Activated B cell treated with CpG ODN at 0.5 μM for 24 hours (primary cell): ENCODE measurements around the gene STK40. TPM values are rescaled to one million over a fixed set of nuclear protein-coding genes. Genes with fewer than 3 reads are reported as not detected.

ENCODE experiments used
- ATAC-seq: fragments of 200-7000 bp; cut with Tn5 transposase; one replicate; pipeline ENCODE4 v1.10.0; 2021; ENCODE audit warnings: low read depth, mild to moderate bottlenecking, moderate library complexity
- CTCF ChIA-PET: fragments of 350-600 bp; sonication (Branson Sonifier 250); formaldehyde crosslinking; loops from one replicate; lab custom pipeline; 2021; ENCODE audit warnings: antibody characterized with exemption; lab: Charles Lee
- POLR2A ChIA-PET: fragments of 350-600 bp; sonication (Branson Sonifier 250); formaldehyde crosslinking; loops from one replicate; lab custom pipeline; 2021; ENCODE audit warnings: antibody characterized with exemption; lab: Charles Lee
- DNase-seq: peaks from one replicate; pipeline ENCODE4 v3.0.0; 2022
- H3K27ac Mint-ChIP-seq: one replicate; pipeline ENCODE4 v1.8.0; 2020; ENCODE audit warnings: mixed read lengths
- H3K27me3 Mint-ChIP-seq: one replicate; pipeline ENCODE4 v1.8.0; 2021; ENCODE audit warnings: mixed read lengths
- H3K36me3 Mint-ChIP-seq: one replicate; pipeline ENCODE4 v1.8.0; 2021; ENCODE audit warnings: low read depth, mixed read lengths
- H3K4me1 Mint-ChIP-seq: one replicate; pipeline ENCODE4 v1.8.0; 2021; ENCODE audit warnings: mixed read lengths
- H3K4me3 Mint-ChIP-seq: one replicate; pipeline ENCODE4 v1.8.0; 2020; ENCODE audit warnings: mild to moderate bottlenecking, mixed read lengths
- H3K9me3 Mint-ChIP-seq: one replicate; pipeline ENCODE4 v1.8.0; 2020; ENCODE audit warnings: mixed read lengths
- intact Hi-C: fragments of 100-400 bp; cut with micrococcal nuclease; formaldehyde crosslinking; loops from one replicate; pipeline ENCODE4 v1.15.1; 2024
- total RNA-seq: library from RNA; stranded (reverse); gene quantifications from 2 replicates; pipeline ENCODE4 v1.2.3, GENCODE V29; 2022
- TF ChIP-seq, protein P1 (sequence below): fragments of 200-600 bp; IDR thresholded peaks from one replicate; pipeline ENCODE4 v1.8.0; 2022; ENCODE audit warnings: antibody characterized with exemption, mild to moderate bottlenecking

The STK40 gene
- total RNA-seq, 1 donor from 2014 or later, result 63.7 TPM

DNA sequence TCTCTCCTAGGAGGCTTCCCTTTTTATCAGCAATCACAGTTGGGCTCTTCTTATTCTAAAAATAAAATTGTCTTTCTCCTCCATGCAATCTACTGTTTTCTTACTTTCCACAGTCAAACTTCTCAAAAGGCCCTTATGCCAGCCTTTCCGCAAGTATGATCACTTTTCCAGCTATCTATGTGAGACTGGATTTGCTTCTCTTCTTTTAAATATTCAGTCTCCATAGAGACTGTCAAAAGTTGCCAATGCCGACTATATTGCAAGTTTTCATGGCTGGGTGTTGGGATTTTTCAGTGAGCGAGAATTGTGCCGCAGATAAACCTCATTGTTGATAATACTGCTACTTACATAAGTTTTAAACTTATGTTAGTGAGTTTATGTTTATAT lies 16.8 kb upstream of the STK40 start:
- no peaks in the 10 kb centered on the region for H3K27me3 Mint-ChIP-seq
- DNase-seq, result no peak
- ChIA-PET CTCF (interaction anchor here (0.9 kb wide), 1 partner anchor 33 kb away, joined by 3 read pairs; no protein-coding TSS in a partner anchor), POLR2A (interaction anchor here (0.6 kb wide), 1 partner anchor 32 kb away, joined by 3 read pairs; no protein-coding TSS in a partner anchor)
- no peaks in the 10 kb centered on the region for H3K9me3 Mint-ChIP-seq
- TF ChIP-seq, protein P1, sequence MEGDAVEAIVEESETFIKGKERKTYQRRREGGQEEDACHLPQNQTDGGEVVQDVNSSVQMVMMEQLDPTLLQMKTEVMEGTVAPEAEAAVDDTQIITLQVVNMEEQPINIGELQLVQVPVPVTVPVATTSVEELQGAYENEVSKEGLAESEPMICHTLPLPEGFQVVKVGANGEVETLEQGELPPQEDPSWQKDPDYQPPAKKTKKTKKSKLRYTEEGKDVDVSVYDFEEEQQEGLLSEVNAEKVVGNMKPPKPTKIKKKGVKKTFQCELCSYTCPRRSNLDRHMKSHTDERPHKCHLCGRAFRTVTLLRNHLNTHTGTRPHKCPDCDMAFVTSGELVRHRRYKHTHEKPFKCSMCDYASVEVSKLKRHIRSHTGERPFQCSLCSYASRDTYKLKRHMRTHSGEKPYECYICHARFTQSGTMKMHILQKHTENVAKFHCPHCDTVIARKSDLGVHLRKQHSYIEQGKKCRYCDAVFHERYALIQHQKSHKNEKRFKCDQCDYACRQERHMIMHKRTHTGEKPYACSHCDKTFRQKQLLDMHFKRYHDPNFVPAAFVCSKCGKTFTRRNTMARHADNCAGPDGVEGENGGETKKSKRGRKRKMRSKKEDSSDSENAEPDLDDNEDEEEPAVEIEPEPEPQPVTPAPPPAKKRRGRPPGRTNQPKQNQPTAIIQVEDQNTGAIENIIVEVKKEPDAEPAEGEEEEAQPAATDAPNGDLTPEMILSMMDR, result no peak
- no peak for ATAC-seq
- peaks cover 3% of the 10 kb centered on the region for H3K36me3 Mint-ChIP-seq
- intact Hi-C loops, result no loop called here
- H3K27ac Mint-ChIP-seq, result no peak overlapping the region
- no peak overlapping the region for H3K4me3 Mint-ChIP-seq
- H3K4me1 Mint-ChIP-seq, result peaks cover 25% of the 10 kb centered on the region

DNA sequence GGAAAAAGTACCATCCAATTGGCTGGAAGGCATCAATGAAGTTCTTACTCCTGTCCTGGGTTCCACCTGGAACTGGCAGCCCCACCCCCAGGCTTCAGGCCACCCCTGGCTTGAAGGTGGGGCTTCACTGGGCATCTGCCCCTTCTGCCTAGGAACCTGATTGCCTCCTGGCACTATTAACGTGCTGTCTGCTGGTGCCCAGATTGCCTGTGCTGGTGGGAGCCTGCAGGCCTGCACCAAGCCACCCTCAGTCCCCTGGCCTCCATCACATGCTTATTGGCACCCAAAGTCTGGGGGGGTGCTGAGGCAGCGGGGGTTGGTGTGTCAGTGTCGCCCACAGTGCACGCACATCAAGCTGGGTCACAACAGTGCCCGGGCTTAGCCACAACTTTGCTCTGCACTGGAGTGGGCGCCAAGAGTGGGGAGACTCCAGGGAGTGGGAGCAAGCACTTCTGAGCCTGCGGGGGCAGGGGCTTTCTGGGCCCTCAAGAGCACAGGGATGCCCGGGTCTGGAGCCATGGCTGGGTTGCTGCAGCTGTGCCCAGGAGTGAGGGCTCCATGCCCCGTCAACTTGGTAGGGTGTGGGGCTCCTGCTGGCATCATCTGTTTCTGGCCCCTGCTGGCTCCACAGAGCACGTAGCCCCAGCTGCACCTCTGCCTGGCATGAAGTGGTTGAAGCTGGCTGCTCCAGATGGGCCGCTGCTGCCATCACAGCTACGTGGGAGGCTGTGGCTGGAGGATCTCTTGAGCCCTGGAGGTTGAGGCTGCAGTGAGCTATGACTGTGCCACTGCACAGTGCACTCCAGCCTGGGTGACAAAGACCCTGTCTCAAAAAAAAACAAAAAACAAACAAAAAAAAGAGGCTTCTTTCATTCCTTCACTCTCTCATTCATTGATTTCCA lies 16.1 kb upstream of the STK40 start:
- peak overlapping the region; percentile 79 for H3K27ac Mint-ChIP-seq
- H3K27me3 Mint-ChIP-seq, result no peaks in the 10 kb centered on the region
- intact Hi-C loops, result no loop called here
- ATAC-seq (no peak), DNase-seq (no peak)
- H3K9me3 Mint-ChIP-seq, result no peaks in the 10 kb centered on the region
- H3K4me3 Mint-ChIP-seq, result peak overlapping the region; percentile 66
- peaks cover 9% of the 10 kb centered on the region for H3K36me3 Mint-ChIP-seq
- peaks cover 30% of the 10 kb centered on the region for H3K4me1 Mint-ChIP-seq
- ChIA-PET CTCF (no interaction called here), POLR2A (interaction anchor here (0.6 to 6.2 kb wide), 5 partner anchors 10 to 469 kb away, joined by 3 to 164 read pairs (median 3); partner anchors contain the start of gene MRPS15)
- TF ChIP-seq, protein P1, result no peak

DNA sequence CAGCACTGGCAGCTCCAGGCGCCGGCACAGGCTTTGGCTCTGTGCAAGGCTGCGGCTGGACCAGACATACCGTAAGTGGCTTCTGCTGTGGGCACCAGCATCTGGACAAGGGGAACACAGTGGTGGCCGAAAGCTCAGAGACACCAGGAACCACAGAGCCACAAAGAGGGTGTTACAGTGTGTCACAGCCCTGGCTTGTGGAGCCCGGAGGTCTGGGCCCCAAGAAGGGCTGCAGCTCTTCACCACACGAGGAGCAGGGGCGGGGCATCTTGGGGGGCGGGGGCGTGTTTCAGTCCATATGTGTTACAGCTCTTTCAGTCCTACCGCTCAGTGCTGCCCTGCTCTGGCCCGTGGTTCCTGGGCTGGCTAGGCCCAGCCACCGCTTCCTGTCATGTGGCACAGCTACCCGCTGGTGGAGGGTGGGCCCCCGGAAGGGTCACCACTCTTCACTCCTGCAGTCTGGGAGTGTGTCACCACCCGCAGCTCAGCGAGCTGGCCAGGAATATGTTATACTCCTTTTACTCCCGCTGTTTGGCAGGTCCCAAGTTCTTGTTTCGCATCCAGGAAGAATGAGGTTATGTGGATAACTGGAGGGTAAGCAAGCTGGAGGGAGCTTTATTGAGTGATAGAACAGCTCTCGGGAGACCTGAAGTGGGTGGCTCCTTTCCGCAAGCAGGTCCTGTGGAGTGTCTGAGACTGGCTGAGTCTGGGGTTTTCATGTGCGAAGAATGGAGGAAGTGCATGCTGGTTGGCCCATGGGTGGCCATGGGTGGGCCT lies 15.3 kb upstream of the STK40 start:
- H3K27ac Mint-ChIP-seq, result peak overlapping the region; percentile 79
- no peaks in the 10 kb centered on the region for H3K27me3 Mint-ChIP-seq
- peak overlapping the region; percentile 66 for H3K4me3 Mint-ChIP-seq
- POLR2A ChIA-PET, result interaction anchor here (0.6 to 6.2 kb wide), 9 partner anchors 11 to 468 kb away, joined by 3 to 164 read pairs (median 3); partner anchors contain the start of genes MAP7D1, MRPS15, OSCP1 and SH3D21
- H3K4me1 Mint-ChIP-seq, result peaks cover 38% of the 10 kb centered on the region
- CTCF ChIA-PET, result no interaction called here
- no peaks in the 10 kb centered on the region for H3K9me3 Mint-ChIP-seq
- DNase-seq (no peak), ATAC-seq (peak; percentile 56)
- TF ChIP-seq, protein P1, result no peak
- intact Hi-C loops, result no loop called here
- H3K36me3 Mint-ChIP-seq, result peaks cover 12% of the 10 kb centered on the region

DNA sequence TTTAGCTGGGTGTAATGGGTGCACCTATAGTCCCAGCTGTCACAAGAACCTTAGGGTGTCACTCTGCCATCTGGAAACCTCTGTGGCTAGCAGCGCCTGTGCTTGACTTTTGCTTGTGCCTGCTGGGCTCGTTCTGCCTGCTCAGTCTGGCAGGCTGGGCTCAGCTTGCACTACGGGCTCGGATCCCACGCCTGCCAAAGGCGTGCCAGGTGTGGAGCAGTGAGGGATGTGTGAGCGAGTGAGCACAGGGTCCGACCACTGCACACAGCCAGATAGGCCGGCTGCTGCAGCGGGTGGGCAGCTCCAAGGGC lies 14.7 kb upstream of the STK40 start:
- H3K9me3 Mint-ChIP-seq, result no peaks in the 10 kb centered on the region

More for the DNA sequence above, 14.7 kb upstream of the STK40 start:
- ATAC-seq, result no peak
- intact Hi-C loops, result no loop called here
- no peaks in the 10 kb centered on the region for H3K27me3 Mint-ChIP-seq
- peaks cover 42% of the 10 kb centered on the region for H3K4me1 Mint-ChIP-seq
- no peak for DNase-seq
- peak overlapping the region; percentile 66 for H3K4me3 Mint-ChIP-seq
- peaks cover 12% of the 10 kb centered on the region for H3K36me3 Mint-ChIP-seq
- ChIA-PET CTCF (no interaction called here), POLR2A (interaction anchor here (1.0 to 6.2 kb wide), 8 partner anchors 11 to 244 kb away, joined by 3 to 164 read pairs (median 4); partner anchors contain the start of genes MAP7D1, MRPS15, OSCP1 and SH3D21)
- TF ChIP-seq, protein P1, result no peak
- H3K27ac Mint-ChIP-seq, result no peak overlapping the region
